A549 (cell line): ENCODE measurements around the gene RANGRF. TPM values are rescaled to one million over a fixed set of nuclear protein-coding genes. Genes with fewer than 3 reads are reported as not detected.

Experiments
- ATAC-seq, 2 experiments: fragments of 200-7000 bp in 1 of 2; fragments of >200 bp in 1 of 2; cut with Nextera tagmentation in 1 of 2; cut with Tn5 transposase in 1 of 2; 3 replicates each; pipeline versions ENCODE4 v1.8.0 to v1.9.1; 2018 to 2020; ENCODE audit warnings: mild to moderate bottlenecking in 1 of 2, moderate library complexity in 1 of 2
- CTCF ChIA-PET: fragments of 300-600 bp; sonication (Branson Sonifier 250); formaldehyde crosslinking; extraction: SDS; loops from one replicate; lab custom pipeline; 2021; ENCODE audit warnings: antibody characterized with exemption, inconsistent platforms; lab: Yijun Ruan, JAX
- POLR2A ChIA-PET: fragments of 350-600 bp; formaldehyde crosslinking; extraction: SDS; loops from one replicate; lab custom pipeline; 2021; ENCODE audit warnings: antibody characterized with exemption, inconsistent platforms; lab: Yijun Ruan, JAX
- DNase-seq, 2 experiments: peaks; one replicate each; pipeline versions ENCODE4 v3.0.0 to v3.0.0-alpha.2; 2011 to 2016; ENCODE audit warnings: low read depth in 1 of 2, low spot score in 1 of 2
- FAIRE-seq: peaks from 2 replicates; lab custom pipeline; 2011; peaks lifted over from hg19 to GRCh38; lab: Jason Lieb, UNC
- H3K27ac ChIP-seq, 2 experiments: fragments of >200 bp; sonication (Bioruptor Twin); formaldehyde crosslinking; 3 replicates each; pipeline ENCODE4 v1.5.1; 2016 to 2017
- H3K4me1 ChIP-seq: fragments of >200 bp; sonication (Bioruptor Twin); formaldehyde crosslinking; 3 replicates; pipeline ENCODE4 v1.6.1; 2016
- H3K4me2 ChIP-seq: fragments of >200 bp; sonication (Bioruptor Twin); formaldehyde crosslinking; 3 replicates; pipeline ENCODE4 v1.6.1; 2016
- H3K4me3 ChIP-seq: fragments of >200 bp; sonication (Bioruptor Twin); formaldehyde crosslinking; 3 replicates; pipeline ENCODE4 v1.5.1; 2016
- H3K9me3 ChIP-seq: fragments of >200 bp; sonication (Bioruptor Twin); formaldehyde crosslinking; 3 replicates; pipeline ENCODE4 v1.6.1; 2016
- CHD4 ChIP-seq: fragments of 200-600 bp; sonication (generic); IDR thresholded peaks from 2 replicates; pipeline ENCODE4 v1.6.1; 2016; ENCODE audit warnings: antibody characterized with exemption, mild to moderate bottlenecking, borderline replicate concordance
- EHF ChIP-seq: fragments of 250-450 bp; sonication (Bioruptor Pico); IDR thresholded peaks from 2 replicates; pipeline ENCODE4 v1.5.0; 2020; ENCODE audit warnings: mild to moderate bottlenecking
- EHMT2 ChIP-seq: fragments of 200-600 bp; sonication (generic); IDR thresholded peaks from 2 replicates; pipeline ENCODE4 v1.6.1; 2016; ENCODE audit warnings: antibody characterized with exemption, low read depth, mild to moderate bottlenecking, moderate library complexity
- ESRRA ChIP-seq: fragments of 150-350 bp; IDR thresholded peaks from 2 replicates; pipeline ENCODE4 v1.6.1; 2014; ENCODE audit warnings: mild to moderate bottlenecking, low read length, borderline replicate concordance
- JUNB ChIP-seq: fragments of >200 bp; sonication (Bioruptor Twin); formaldehyde crosslinking; IDR thresholded peaks from 2 replicates; pipeline ENCODE4 v1.6.1; 2016
- MAZ ChIP-seq: fragments of 150-350 bp; IDR thresholded peaks from 2 replicates; pipeline ENCODE4 v1.6.1; 2014; ENCODE audit warnings: antibody characterized with exemption, low read depth, low read length, borderline replicate concordance
- MYC ChIP-seq: IDR thresholded peaks from 2 replicates; pipeline ENCODE4 v1.6.1; 2012; ENCODE audit warnings: mild to moderate bottlenecking, inconsistent platforms, low read length, improper control_type of control experiment, borderline replicate concordance
- NR3C1 ChIP-seq: fragments of >200 bp; sonication (Bioruptor Twin); formaldehyde crosslinking; IDR thresholded peaks from 3 replicates; pipeline ENCODE4 v1.6.1; 2017
- POLR2AphosphoS2 ChIP-seq: conservative IDR thresholded peaks from 2 replicates; pipeline ENCODE4 v1.6.1; 2012; ENCODE audit warnings: low read length, improper control_type of control experiment, inconsistent platforms
- RAD21 ChIP-seq, 2 experiments: fragments of >200 bp in 1 of 2; sonication (Bioruptor Twin) in 1 of 2; formaldehyde crosslinking in 1 of 2; IDR thresholded peaks in 1 of 2; conservative IDR thresholded peaks in 1 of 2; 2 replicates in 1 of 2; 3 replicates in 1 of 2; pipeline ENCODE4 v1.6.1; 2012 to 2018; ENCODE audit warnings: inconsistent platforms in 1 of 2
- SMC3 ChIP-seq: fragments of >200 bp; sonication (Bioruptor Twin); formaldehyde crosslinking; IDR thresholded peaks from 3 replicates; pipeline ENCODE4 v1.6.1; 2018; ENCODE audit warnings: inconsistent platforms
- TP53 ChIP-seq: fragments of 250-450 bp; sonication (Bioruptor Pico); IDR thresholded peaks from 2 replicates; pipeline ENCODE4 v1.5.0; 2021; ENCODE audit warnings: mild to moderate bottlenecking, moderate library complexity
- WGBS: methylation state at CpG from one replicate; pipeline ENCODE4 v1.1.6; 2017; ENCODE audit errors: missing lambda C conversion rate; 5-methylcytosine and 5-hydroxymethylcytosine counted together
- polyA plus RNA-seq, 4 experiments: library from polyadenylated mRNA; depleted of rRNA in 3 of 4; stranded (reverse); fragments of >200 nt; fragmentation: RNase III in 1 of 4; extraction: RNeasy Plus Mini Kit Qiagen cat#74134 plus additional on column Dnase treatment in 1 of 4; gene quantifications; 2 replicates in 3 of 4; 3 replicates in 1 of 4; pipeline ENCODE4 v1.2.3, GENCODE V29; 2011 to 2017
- TF ChIP-seq, protein P1 (sequence below): fragments of 250-450 bp; sonication (Bioruptor Pico); IDR thresholded peaks from 2 replicates; pipeline ENCODE4 v1.5.0; 2021; ENCODE audit warnings: mild to moderate bottlenecking, moderate library complexity, borderline replicate concordance
- TF ChIP-seq, protein P2 (sequence below): fragments of >200 bp; sonication (Bioruptor Twin); formaldehyde crosslinking; IDR thresholded peaks from 3 replicates; pipeline ENCODE4 v1.5.1; 2016
- TF ChIP-seq, protein P3 (sequence below): IDR thresholded peaks from 2 replicates; pipeline ENCODE4 v1.6.1; 2012; ENCODE audit warnings: low read depth, borderline replicate concordance

RANGRF gene
- polyA plus RNA-seq, 2 of the 4 experiments (the other 2 are of a cell fraction): 47.2 to 56.4 TPM

GRCh38 chr17:8300627-8301242 lies 12.3 kb downstream of the RANGRF start:
- Histone ChIP-seq H3K9me3 (peaks cover 5% of the 10 kb centered on the region; the same call in 1 of the 3 replicates), H3K4me3 (no peak overlapping the region), H3K4me1 (no peaks in the 10 kb centered on the region), H3K27ac (0 out of 6 replicates have a peak overlapping the region, but pooled peaks of 1 of the 2 experiments have one; percentile 18), H3K4me2 (peak overlapping the region; percentile 12; the same call in 1 of the 3 replicates)
- WGBS: 13% methylated on average over 8 of the region's 8 CpGs
- CTCF ChIA-PET: interaction anchor here (0.6 to 3.6 kb wide), 53 partner anchors 9 to 693 kb away, joined by 3 to 39 read pairs (median 4); partner anchors contain the start of genes ARHGEF15, AURKB, CTC1 and HES7
- ATAC-seq (peak; percentile 95 to 99), DNase-seq (peak; percentile 87 to 94), FAIRE-seq (peak; percentile 86)
- TF ChIP-seq ESRRA (no peak), RAD21 (conservative IDR thresholded peaks at IDR 0.05 in 1 of 2, IDR thresholded peaks at IDR 0.05 in 1 of 2) (peak; percentile 92 to 98), SMC3 (peak; percentile 84)
- TF ChIP-seq, protein P1, sequence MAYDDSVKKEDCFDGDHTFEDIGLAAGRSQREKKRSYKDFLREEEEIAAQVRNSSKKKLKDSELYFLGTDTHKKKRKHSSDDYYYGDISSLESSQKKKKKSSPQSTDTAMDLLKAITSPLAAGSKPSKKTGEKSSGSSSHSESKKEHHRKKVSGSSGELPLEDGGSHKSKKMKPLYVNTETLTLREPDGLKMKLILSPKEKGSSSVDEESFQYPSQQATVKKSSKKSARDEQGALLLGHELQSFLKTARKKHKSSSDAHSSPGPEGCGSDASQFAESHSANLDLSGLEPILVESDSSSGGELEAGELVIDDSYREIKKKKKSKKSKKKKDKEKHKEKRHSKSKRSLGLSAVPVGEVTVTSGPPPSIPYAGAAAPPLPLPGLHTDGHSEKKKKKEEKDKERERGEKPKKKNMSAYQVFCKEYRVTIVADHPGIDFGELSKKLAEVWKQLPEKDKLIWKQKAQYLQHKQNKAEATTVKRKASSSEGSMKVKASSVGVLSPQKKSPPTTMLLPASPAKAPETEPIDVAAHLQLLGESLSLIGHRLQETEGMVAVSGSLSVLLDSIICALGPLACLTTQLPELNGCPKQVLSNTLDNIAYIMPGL (CRISPR knock-in tag): no peak
- TF ChIP-seq, protein P2, sequence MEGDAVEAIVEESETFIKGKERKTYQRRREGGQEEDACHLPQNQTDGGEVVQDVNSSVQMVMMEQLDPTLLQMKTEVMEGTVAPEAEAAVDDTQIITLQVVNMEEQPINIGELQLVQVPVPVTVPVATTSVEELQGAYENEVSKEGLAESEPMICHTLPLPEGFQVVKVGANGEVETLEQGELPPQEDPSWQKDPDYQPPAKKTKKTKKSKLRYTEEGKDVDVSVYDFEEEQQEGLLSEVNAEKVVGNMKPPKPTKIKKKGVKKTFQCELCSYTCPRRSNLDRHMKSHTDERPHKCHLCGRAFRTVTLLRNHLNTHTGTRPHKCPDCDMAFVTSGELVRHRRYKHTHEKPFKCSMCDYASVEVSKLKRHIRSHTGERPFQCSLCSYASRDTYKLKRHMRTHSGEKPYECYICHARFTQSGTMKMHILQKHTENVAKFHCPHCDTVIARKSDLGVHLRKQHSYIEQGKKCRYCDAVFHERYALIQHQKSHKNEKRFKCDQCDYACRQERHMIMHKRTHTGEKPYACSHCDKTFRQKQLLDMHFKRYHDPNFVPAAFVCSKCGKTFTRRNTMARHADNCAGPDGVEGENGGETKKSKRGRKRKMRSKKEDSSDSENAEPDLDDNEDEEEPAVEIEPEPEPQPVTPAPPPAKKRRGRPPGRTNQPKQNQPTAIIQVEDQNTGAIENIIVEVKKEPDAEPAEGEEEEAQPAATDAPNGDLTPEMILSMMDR: peak; percentile 94
- POLR2A ChIA-PET: interaction anchor here (0.8 to 1.4 kb wide), 3 partner anchors 53 to 128 kb away, joined by 3 to 8 read pairs (median 3); partner anchors contain the start of genes CTC1 and KRABD2

- no peaks in the 10 kb centered on the region for H3K4me1 ChIP-seq
- no peak overlapping the region for H3K27ac ChIP-seq
- no peak overlapping the region for H3K4me3 ChIP-seq
- no peaks in the 10 kb centered on the region for H3K9me3 ChIP-seq
- no peak for ATAC-seq
- FAIRE-seq: no peak
- ChIA-PET CTCF (interaction anchor here (0.6 to 1.0 kb wide), 2 partner anchors 10 to 726 kb away, joined by 3 read pairs; no protein-coding TSS in a partner anchor), POLR2A (no interaction called here)
- H3K4me2 ChIP-seq: no peak overlapping the region
- 57% methylated on average over 10 of the region's 10 CpGs for WGBS
- no peak for DNase-seq
- TF ChIP-seq EHF (CRISPR knock-in tag): no peak
- TF ChIP-seq, protein P2: no peak
- no peak for TF ChIP-seq CHD4
- no peak for TF ChIP-seq EHMT2
- TF ChIP-seq POLR2AphosphoS2: no peak
- TF ChIP-seq JUNB: no peak
- TF ChIP-seq TP53 (CRISPR knock-in tag): no peak
- TF ChIP-seq, protein P3, sequence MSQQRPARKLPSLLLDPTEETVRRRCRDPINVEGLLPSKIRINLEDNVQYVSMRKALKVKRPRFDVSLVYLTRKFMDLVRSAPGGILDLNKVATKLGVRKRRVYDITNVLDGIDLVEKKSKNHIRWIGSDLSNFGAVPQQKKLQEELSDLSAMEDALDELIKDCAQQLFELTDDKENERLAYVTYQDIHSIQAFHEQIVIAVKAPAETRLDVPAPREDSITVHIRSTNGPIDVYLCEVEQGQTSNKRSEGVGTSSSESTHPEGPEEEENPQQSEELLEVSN: no peak
- no peak for TF ChIP-seq NR3C1
- TF ChIP-seq MAZ: no peak
- no peak for TF ChIP-seq MYC
Measured at GRCh38 chr17:8310601-8311123, 22.2 kb downstream of the RANGRF start.
